GM18909 (cell line): ENCODE results near the gene MS4A1.
"Not testable (repeated sequence)": the region's sequence is repeated elsewhere in the genome, so short reads cannot be mapped to it uniquely, and the experiment has no call there.

Experiments used
- ATAC-seq: cut with Tn5 transposase; IDR thresholded peaks from one replicate; pipeline ENCODE4 v1.9.1; 2021; ENCODE audit warnings: mild to moderate bottlenecking; ENCODE audit not compliant: unreplicated experiment, poor library complexity

MS4A1 gene

DNA sequence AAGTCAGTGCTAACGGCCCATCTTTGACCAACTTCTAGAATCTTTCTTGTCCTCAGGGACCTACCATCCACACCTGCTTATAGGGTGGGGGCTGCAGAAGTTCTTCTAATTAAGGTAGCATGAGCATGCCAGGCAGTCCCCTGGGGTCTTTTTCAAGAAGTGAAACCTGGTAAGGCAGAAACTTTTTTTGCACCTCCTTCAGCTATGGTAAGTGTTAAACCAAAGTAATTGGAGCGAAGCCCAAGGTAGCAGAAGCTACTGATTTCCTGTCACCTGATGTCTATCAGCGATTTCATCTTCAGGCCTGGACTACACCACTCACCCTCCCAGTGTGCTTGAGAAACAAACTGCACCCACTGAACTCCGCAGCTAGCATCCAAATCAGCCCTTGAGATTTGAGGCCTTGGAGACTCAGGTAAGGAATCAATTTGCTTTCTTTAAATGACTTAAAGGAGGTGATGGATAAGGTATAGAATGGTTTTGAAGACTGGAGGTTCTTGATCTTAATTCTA lies at the start of gene MS4A1:
Gene MS4A1 (plus strand): TSS at position 317 of the 512 bp plus-strand sequence. CDS start 6,528 bp downstream, outside the sequence.
- peak; percentile 90 for ATAC-seq

DNA sequence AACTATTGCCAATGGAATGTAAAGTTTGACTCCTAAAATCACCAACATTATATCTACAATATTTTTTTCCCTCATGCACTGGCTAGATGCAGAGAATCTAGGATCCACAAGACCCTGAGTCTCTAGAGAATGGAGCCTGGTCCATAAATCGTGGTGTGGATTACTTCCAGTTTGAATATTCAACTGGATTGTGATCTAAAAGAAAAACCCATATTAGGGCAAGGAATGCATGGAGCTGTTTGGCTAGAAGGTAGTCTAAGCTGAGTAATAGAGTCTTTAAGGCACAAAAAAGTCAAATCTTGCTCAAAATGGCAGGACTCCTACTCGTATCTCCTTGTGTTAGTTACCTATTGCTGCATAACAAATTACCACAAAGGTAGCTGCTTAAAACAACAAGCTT lies 35.6 kb upstream of the MS4A1 start:
- ATAC-seq: no peak

DNA sequence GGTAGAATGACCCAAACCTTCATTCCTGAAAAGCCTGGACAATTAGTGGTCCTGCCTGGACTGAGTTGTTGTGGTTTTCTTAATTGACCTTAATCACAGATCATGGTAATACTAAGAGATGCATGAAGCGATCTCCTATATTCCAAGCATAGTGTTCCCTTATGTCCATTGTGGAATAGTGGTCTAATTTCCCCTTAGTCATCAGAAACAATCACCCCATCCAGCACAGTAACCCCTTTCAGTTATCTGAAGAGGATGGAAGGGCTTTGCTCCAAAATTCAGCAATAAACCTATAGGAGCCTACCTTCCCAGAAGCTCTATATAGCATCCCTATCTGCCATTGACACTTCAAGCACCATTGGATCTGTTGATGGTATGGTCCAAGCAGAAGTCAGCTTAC lies 33.0 kb upstream of the MS4A1 start:
- no peak for ATAC-seq

DNA sequence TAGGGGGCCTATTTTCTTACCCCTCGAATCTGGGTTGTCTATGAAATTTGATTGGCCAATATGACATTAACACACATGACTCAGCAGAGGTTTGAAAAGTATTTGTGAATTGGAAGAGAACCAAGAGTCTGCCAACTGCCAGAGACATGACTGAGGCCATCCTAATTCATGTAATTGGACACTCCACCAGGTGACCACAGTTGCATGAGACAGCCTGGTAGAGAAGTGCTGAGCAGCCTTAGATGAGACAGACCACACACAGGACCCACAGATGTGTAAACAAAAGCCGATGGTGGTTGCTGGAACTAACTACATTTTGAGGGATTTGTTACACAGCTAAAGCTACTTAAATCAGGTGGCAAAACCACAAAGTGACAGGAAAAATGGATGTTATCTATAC lies 27.1 kb upstream of the MS4A1 start:
- ATAC-seq: no peak

DNA sequence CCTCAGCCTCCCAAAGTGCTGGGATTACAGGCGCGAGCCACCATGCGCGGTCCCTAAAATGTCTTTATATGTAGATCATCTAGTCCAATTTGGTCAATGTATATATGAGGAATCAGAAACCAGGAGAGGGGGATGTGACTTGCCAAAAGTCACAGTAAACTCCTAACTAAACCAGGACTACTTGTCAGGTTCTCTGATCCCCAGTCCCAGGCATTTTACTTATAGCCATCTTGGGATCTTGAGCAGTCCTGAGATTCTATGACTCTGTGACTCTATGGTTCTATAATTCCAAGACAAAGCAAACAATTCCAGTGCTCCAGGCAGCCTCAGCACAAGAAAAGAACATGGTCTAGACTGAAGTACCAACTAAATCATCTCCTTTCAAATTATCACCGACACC lies 26.4 kb upstream of the MS4A1 start, which contains the start of gene MS4A5:
Gene MS4A5 (plus strand): TSS at position 301 of the 400 bp plus-strand sequence. CDS start 103 bp downstream, outside the sequence.
- no peak for ATAC-seq

- no peak for ATAC-seq
Measured at GRCh38 chr11:60431251-60431650, 24.4 kb upstream of the MS4A1 start.

DNA sequence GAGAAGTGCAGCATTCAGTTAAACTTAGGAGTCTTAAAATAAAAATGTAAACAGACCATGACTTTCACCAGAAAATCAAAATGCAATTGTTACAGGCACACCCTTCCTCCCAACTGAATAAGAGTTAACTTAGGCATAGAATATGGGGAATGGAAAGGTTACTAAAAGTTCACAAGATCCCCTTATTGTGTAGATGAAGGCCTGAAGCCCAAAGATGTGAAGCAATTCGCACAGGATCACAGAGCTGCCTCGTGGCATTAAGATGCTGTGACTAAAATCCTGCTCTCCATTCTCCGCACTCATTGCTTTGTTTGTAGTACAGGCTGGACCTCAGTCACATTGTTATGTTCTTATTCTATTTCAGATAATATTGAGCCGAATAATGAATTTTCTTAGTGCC lies 22.2 kb upstream of the MS4A1 start:
- ATAC-seq: no peak

GRCh38 chr11:60447070-60447469 lies 8.6 kb upstream of the MS4A1 start:
- ATAC-seq: no peak

DNA sequence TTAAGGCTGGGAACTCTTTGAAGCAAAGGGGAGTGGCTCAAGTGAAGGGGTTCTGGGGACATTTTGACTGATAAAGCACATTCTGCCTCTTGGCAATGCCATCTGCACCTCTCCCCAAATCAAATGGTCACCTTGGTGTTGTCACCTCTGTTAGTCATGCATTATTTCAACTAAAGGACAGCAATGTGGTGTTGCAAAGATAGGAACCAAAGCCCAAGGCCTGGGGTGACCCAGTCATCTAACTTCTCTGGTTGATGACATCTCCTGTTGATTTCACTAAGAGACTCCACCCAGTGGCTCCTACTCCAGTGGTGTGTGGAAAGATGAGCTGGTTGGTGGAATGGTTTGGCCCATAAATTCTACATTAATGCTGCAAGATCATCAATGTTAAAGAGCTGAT lies 7.8 kb upstream of the MS4A1 start:
- no peak for ATAC-seq

DNA sequence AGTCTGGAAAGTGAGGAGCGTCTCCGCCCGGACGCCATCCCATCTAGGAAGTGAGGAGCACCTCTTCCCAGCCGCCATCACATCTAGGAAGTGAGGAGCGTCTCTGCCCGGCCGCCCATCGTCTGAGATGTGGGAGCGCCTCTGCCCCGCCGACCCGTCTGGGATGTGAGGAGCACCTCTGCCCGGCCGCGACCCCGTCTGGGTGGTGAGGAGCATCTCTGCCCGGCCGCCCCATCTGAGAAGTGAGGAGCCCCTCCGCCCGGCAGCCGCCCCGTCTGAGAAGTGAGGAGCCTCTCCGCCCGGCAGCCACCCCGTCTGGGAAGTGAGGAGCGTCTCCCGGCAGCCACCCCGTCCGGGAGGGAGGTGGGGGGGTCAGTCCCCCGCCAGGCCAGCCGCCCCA lies 4.5 kb upstream of the MS4A1 start:
- ATAC-seq: not testable (repeated sequence)

GRCh38 chr11:60454212-60454611 lies 1.4 kb upstream of the MS4A1 start:
- ATAC-seq: no peak

GRCh38 chr11:60457576-60457975 lies 1.9 kb downstream of the MS4A1 start:
- peak; percentile 45 for ATAC-seq

DNA sequence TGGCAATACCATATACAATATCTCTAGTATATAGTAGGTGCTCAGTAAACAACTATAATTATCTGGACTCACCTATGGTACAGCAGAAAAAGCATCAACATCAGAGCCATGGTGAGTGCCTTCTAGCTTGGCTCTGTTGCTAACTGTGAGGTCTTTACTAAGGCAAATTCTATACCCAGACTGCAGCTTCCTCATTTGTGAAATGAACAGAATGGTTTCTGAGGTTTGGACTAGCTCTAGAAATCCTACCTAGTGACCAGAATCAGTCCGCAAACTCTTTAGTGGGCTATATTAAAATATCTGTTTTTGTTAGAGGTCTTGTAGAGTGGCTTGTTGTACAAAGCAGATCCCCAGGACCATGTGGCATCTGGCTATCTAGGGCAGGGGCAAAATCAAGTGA lies 3.7 kb downstream of the MS4A1 start:
- peak; percentile 19 for ATAC-seq

- no peak for ATAC-seq
Measured at GRCh38 chr11:60468829-60469228, 13.2 kb downstream of the MS4A1 start.

- ATAC-seq: no peak
Measured at GRCh38 chr11:60469723-60470122, 14.1 kb downstream of the MS4A1 start.

- ATAC-seq: peak; percentile 64
Measured at GRCh38 chr11:60477035-60477445, 21.4 kb downstream of the MS4A1 start.

GRCh38 chr11:60482361-60482760 lies 26.7 kb downstream of the MS4A1 start:
- peak; percentile 43 for ATAC-seq

DNA sequence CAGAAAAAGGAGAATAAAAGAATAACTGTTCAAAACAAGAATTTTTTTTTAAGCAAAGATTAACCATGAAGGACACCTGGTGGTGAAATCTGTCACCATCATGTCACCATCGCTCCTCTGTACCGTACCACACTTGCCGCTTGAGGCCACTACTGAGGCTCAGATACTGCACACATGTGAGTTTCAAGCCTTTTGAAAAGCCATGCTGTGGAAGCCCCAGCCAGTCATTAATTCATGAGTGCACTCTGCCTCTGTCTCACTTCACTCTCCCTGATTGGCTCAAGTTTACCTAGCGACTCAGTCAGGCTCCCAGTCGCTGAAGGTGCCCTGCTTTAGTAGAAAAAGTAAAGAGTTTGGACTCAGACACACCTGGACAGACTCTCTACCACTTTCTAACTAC lies 30.3 kb downstream of the MS4A1 start:
- peak; percentile 97 for ATAC-seq

GRCh38 chr11:60492488-60493009 lies 36.9 kb downstream of the MS4A1 start, which contains the start of gene MS4A12:
TSS of gene MS4A12 (plus strand) at chr11:60492778. CDS start at chr11:60497319, 4,541 bp downstream.
- no peak for ATAC-seq

GRCh38 chr11:60493454-60493853 lies 37.8 kb downstream of the MS4A1 start:
- ATAC-seq: no peak

DNA sequence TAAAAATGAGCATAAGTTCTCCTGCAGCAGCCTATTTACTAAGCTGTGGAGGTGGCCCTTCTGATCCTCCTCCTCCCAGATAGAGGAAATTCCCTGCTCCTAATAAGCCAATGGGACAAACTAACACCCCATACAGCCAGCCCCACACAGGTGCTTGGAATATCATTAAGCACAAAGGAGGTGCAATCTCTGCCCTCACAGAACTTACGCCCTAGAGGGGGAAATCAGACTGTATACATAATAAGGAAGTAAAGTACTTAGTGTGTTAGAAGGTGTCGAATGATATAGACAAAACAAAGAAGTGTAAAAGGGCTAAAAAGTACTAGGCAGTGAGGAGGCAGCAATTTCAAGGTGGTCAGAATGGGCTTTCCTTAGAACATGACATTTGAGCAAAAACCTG lies 42.8 kb downstream of the MS4A1 start:
- ATAC-seq: peak; percentile 19

- peak; percentile 89 for ATAC-seq
Measured at GRCh38 chr11:60498853-60499252, 43.2 kb downstream of the MS4A1 start.
